Heart left ventricle (tissue), 16 donors: ENCODE results near the gene WWC1. TPM values are rescaled to one million over a fixed set of nuclear protein-coding genes. Genes with fewer than 3 reads are reported as not detected.
"Not testable (repeated sequence)": the region's sequence is repeated elsewhere in the genome, so short reads cannot be mapped to it uniquely, and the experiment has no call there.

Source experiments
- ATAC-seq, 4 donors: fragments of 200-7000 bp; cut with Tn5 transposase; one replicate each; pipeline ENCODE4 v1.9.1; 2020 to 2022; ENCODE audit warnings: moderate library complexity in 4 of 4, mild to moderate bottlenecking in 3 of 4, moderate number of reproducible peaks in 1 of 4
- DNase-seq, 5 donors: peaks; one replicate each; pipeline ENCODE4 v3.0.0-alpha.2; 2020
- H3K27ac ChIP-seq, 12 donors: fragments of 200-600 bp; sonication (generic) in 4 of 12; one replicate each; pipeline versions ENCODE4 v1.5.0 to v1.8.0; 2016 to 2022; ENCODE audit warnings: mild to moderate bottlenecking in 2 of 12
- H3K27me3 ChIP-seq, 9 donors: fragments of 200-600 bp; sonication (generic) in 2 of 9; one replicate each; pipeline versions ENCODE4 v1.5.1 to v1.8.0; 2016 to 2022; ENCODE audit warnings: mild to moderate bottlenecking in 3 of 9
- H3K36me3 ChIP-seq, 9 donors: fragments of 200-600 bp; sonication (generic) in 2 of 9; one replicate each; pipeline versions ENCODE4 v1.5.0 to v1.8.0; 2018 to 2022; ENCODE audit warnings: mild to moderate bottlenecking in 2 of 9
- H3K4me1 ChIP-seq, 12 donors: fragments of 200-600 bp; sonication (generic) in 4 of 12; one replicate each; pipeline versions ENCODE4 v1.5.0 to v1.8.0; 2016 to 2022; ENCODE audit warnings: mild to moderate bottlenecking in 3 of 12
- H3K4me3 ChIP-seq, 12 donors: fragments of 200-600 bp; sonication (generic) in 4 of 12; one replicate each; pipeline versions ENCODE4 v1.5.0 to v1.8.0; 2017 to 2022; ENCODE audit warnings: mild to moderate bottlenecking in 9 of 12, moderate library complexity in 4 of 12
- H3K9me3 ChIP-seq, 12 donors: fragments of 200-600 bp; sonication (generic) in 4 of 12; one replicate each; pipeline versions ENCODE4 v1.5.0 to v1.8.0; 2016 to 2022; ENCODE audit warnings: mild to moderate bottlenecking in 1 of 12
- CTCF ChIP-seq, 12 donors: fragments of 200-600 bp; sonication (generic) in 4 of 12; IDR thresholded peaks; one replicate each; pipeline versions ENCODE4 v1.5.0 to v1.8.0; 2018 to 2022; ENCODE audit warnings: antibody characterized with exemption in 12 of 12, mild to moderate bottlenecking in 5 of 12
- POLR2A ChIP-seq, 2 donors: fragments of 450-650 bp; IDR thresholded peaks; one replicate each; pipeline ENCODE4 v1.6.1; 2017; ENCODE audit warnings: antibody characterized with exemption in 2 of 2, mild to moderate bottlenecking in 2 of 2, moderate library complexity in 2 of 2
- WGBS, 4 donors: extraction: QIAGEN DNeasy Blood & Tissue Kit in 2 of 4; methylation state at CpG; one replicate each; pipeline versions ENCODE4 v1.1.5 to v1.1.7; 2013 to 2018; 5-methylcytosine and 5-hydroxymethylcytosine counted together
- intact Hi-C, 10 donors: fragments of 100-400 bp; cut with DNase I; formaldehyde crosslinking; loops; one replicate each; pipeline versions ENCODE4 v1.11.1 to v1.14.2; 2022
- polyA plus RNA-seq, 2 donors: library from polyadenylated mRNA; stranded (reverse); fragments of 200-250 nt; gene quantifications; one replicate each; pipeline ENCODE4 v1.2.3, GENCODE V29; 2013
- total RNA-seq, 9 donors: library from RNA; depleted of rRNA in 2 of 9; stranded (reverse); fragments of >200 nt in 2 of 9; fragmentation: NEBNext Ultra II Directional in 3 of 9; extraction: Animal tissue kit (Norgen Biotek cat#: 25700) in 3 of 9; gene quantifications; one replicate each; pipeline versions ENCODE4 v1.1.0 to v1.2.4, GENCODE V29; 2016 to 2023
- donor health status: ischemic (EF 13 %, LVEDD 7.1; RV severe dilation, severe dysfunction).
- donor health status: healthy with polysubstance abuse.
- donor health status: DM: no; HTN: yes; CAD: no.
- donor health status: DM: no; HTN: no; CAD: no.
- donor health status: ischemic (EF 25% LVEDD 6.9; RV normal size, moderate dysfunction).
- donor health status: ischemic (EF 25% LVEDD 5.7; RV mildly dilated, moderate dysfunction).
- donor health status: healthy.
- donor health status: DM: yes; HTN: yes; CAD: no.
- donor health status: ischemic (EF 35%, LVEDD 5.7; RV mildly dilated, moderate dysfunction).
- donor health status: nonischemic (EF 11% LVEDD 7.7; RV severe dilation, severe dysfunction).
- donor health status: DM: yes; HTN: yes; CAD: no.
- donor health status: PGD.
- donor health status: ischemic (EF 29% LVEDD 5.4; RV normal size, mild dysfunction).
- donor health status: nonischemic (EF 23%, LVEDD 6.1; RV moderate dilation, normal function).

WWC1 gene
- total and polyA plus RNA-seq, 11 donors = 0.23 to 21.5 (median 1.7) TPM

- no peak overlapping the region for H3K4me3 ChIP-seq
- peaks cover 0 to 4% (median 0%) of the 10 kb centered on the region in 9 donors for H3K27me3 ChIP-seq
- intact Hi-C loops = no loop called here
- TF ChIP-seq CTCF (IDR thresholded peaks at IDR 0.05) = no peak
- no peak for TF ChIP-seq POLR2A (IDR thresholded peaks at IDR 0.05)
- no peak for ATAC-seq
- WGBS, 4 donors = 91 to 97% (median 91%) methylated on average over 6 of the region's 6 CpGs
- no peak overlapping the region for H3K27ac ChIP-seq
- H3K9me3 ChIP-seq = no peaks in the 10 kb centered on the region
- no peaks in the 10 kb centered on the region for H3K36me3 ChIP-seq
- no peak for DNase-seq
- no peaks in the 10 kb centered on the region for H3K4me1 ChIP-seq
Measured at GRCh38 chr5:168307022-168307421, 15.6 kb downstream of the WWC1 start.

DNA sequence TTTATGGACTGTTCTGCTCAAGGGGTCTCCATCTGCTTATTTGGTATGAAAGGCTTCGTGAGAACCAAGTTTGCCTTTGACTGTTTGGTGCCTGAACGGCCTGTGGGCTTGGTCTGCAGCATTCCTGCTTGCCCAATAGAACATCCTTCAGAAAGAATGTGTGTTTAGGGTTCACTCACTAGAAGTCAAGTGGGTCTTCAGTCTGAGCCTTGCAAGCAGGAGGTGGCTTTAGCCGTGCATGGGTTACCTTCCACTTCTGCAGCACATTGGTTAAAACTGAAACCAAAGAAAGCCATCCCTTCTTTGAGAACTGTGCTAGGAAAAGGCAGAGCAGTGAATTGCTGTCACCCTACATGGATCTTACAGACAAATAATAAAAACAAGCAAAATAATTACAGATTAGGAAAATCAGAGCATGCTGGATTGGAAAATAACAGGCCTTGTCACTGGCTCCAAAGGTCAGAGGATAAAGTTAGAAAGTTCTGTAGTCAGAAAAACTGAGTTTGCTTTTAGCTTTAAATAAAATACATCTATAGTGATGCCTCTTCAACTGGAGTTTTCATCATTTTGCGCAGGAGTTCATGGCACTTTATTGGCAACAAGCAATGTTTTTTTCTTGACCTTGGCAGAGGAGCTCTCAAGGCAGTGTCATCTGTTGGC lies 16.6 kb downstream of the WWC1 start:
- Histone ChIP-seq H3K36me3 (no peaks in the 10 kb centered on the region), H3K9me3 (no peaks in the 10 kb centered on the region), H3K4me3 (no peak overlapping the region), H3K27ac (no peak overlapping the region), H3K27me3 (peaks cover 0 to 4% (median 0%) of the 10 kb centered on the region in 9 donors), H3K4me1 (no peaks in the 10 kb centered on the region)
- ATAC-seq (no peak), DNase-seq (no peak)
- intact Hi-C loops = no loop called here
- 75 to 91% (median 84%) methylated on average over 4 of the region's 4 CpGs for WGBS, 4 donors
- TF ChIP-seq POLR2A (IDR thresholded peaks at IDR 0.05) = no peak
- TF ChIP-seq CTCF (IDR thresholded peaks at IDR 0.05) = no peak

DNA sequence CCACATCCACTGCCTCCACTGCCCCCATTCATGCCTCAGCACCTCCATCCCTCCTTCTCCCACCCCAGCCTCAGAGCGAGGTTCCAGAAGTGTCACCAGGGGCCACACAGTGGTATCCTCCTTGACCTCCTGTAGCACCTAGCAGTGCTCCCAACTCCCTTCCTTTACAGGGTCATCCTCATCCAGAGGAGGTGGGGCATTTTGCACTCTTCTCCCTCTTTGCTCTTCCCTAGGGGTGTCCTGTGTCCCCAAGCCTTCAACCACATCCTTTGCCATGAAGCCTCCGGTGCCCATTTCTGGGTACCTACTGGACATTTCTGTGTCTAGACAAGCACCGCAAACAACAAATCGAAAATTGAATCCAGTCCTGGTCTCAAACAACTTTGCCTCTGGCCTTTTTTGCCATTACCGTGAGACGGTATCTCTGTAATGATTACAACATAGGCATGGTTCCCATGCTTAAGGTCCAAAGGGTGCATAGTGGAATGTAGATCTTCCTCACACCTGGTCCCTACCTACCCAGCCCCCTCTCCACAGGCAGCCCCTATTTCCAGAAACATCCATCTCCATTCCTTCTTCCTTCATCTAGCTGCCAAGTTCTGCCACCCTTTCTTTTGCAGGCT lies 17.6 kb downstream of the WWC1 start:
- DNase-seq (no peak), ATAC-seq (no peak)
- intact Hi-C loops = no loop called here
- WGBS, 4 donors = 89 to 94% (median 91%) methylated on average over 6 of the region's 6 CpGs
- TF ChIP-seq CTCF (IDR thresholded peaks at IDR 0.05) (no peak), POLR2A (IDR thresholded peaks at IDR 0.05) (no peak)
- no peaks in the 10 kb centered on the region for H3K4me1 ChIP-seq
- no peaks in the 10 kb centered on the region for H3K9me3 ChIP-seq
- no peaks in the 10 kb centered on the region for H3K36me3 ChIP-seq
- H3K27ac ChIP-seq = no peak overlapping the region
- H3K27me3 ChIP-seq = peaks cover 0 to 4% (median 0%) of the 10 kb centered on the region in 9 donors
- H3K4me3 ChIP-seq = no peak overlapping the region

GRCh38 chr5:168310541-168310940 lies 19.1 kb downstream of the WWC1 start:
- not testable (repeated sequence) for H3K36me3 ChIP-seq, ATAC-seq, DNase-seq

More at GRCh38 chr5:168310541-168310940, 19.1 kb downstream of the WWC1 start:
- H3K4me1 ChIP-seq, H3K27ac ChIP-seq, H3K9me3 ChIP-seq, H3K4me3 ChIP-seq, intact Hi-C loops, H3K27me3 ChIP-seq: not testable (repeated sequence)
- 81 to 90% (median 85%) methylated on average over 3 of the region's 3 CpGs for WGBS, 4 donors
